Astrocyte of the cerebellum (primary cell): ENCODE results near the gene RPUSD3.

Source experiments
- DNase-seq: peaks from one replicate; pipeline ENCODE4 v3.0.0-alpha.2; 2011; ENCODE audit warnings: low read depth
- H3K4me3 ChIP-seq: 2 replicates; pipeline ENCODE4 v1.5.1; 2011; ENCODE audit warnings: mild to moderate bottlenecking, low read depth, low read length, moderate library complexity
- CTCF ChIP-seq: IDR thresholded peaks from 2 replicates; pipeline ENCODE4 v1.5.1; 2012; ENCODE audit warnings: low read length, low read depth, moderate library complexity, mild to moderate bottlenecking; ENCODE audit errors: missing control alignments
- in situ Hi-C: cut with HindIII; loops from 2 replicates; pipeline ENCODE4 v1.10.0; 2017; ENCODE audit warnings: low sequenced_read_pairs

Gene RPUSD3

GRCh38 chr3:9817436-9817835 is 26.4 kb downstream of the RPUSD3 start:
- DNase-seq, result no peak
- no peak overlapping the region for H3K4me3 ChIP-seq
- TF ChIP-seq CTCF, result no peak
- in situ Hi-C loops, result no loop called here

GRCh38 chr3:9815986-9816385 is 27.8 kb downstream of the RPUSD3 start:
- in situ Hi-C loops, result no loop called here
- TF ChIP-seq CTCF, result no peak
- no peak for DNase-seq
- H3K4me3 ChIP-seq, result no peak overlapping the region

GRCh38 chr3:9812870-9813483 is 30.8 kb downstream of the RPUSD3 start:
- H3K4me3 ChIP-seq, result no peak overlapping the region
- DNase-seq, result no peak
- no peak for TF ChIP-seq CTCF
- in situ Hi-C loops, result no loop called here

GRCh38 chr3:9810846-9811245 is 33.0 kb downstream of the RPUSD3 start:
- in situ Hi-C loops, result no loop called here
- H3K4me3 ChIP-seq, result peak overlapping the region; percentile 47
- DNase-seq, result no peak
- no peak for TF ChIP-seq CTCF

GRCh38 chr3:9810433-9810770 is 33.4 kb downstream of the RPUSD3 start:
- DNase-seq, result no peak
- H3K4me3 ChIP-seq, result peak overlapping the region; percentile 47
- no peak for TF ChIP-seq CTCF
- in situ Hi-C loops, result no loop called here

GRCh38 chr3:9809615-9810432 is 34.0 kb downstream of the RPUSD3 start, which contains the start of gene TTLL3:
TTLL3 (plus strand) TSS chr3:9810262; CDS start chr3:9810662, 400 bp downstream.
- TF ChIP-seq CTCF, result no peak
- no peak for DNase-seq
- in situ Hi-C loops, result no loop called here
- H3K4me3 ChIP-seq, result peak within 1 kb of the TSS; percentile 47
